TTC549 (cell line): ENCODE data around the gene PNPLA3.
"Not testable (repeated sequence)": the region's sequence is repeated elsewhere in the genome, so short reads cannot be mapped to it uniquely, and the experiment has no call there.

ENCODE experiments used
- FAIRE-seq: peaks from 2 replicates; lab custom pipeline; 2012; peaks lifted over from hg19 to GRCh38; lab: Jason Lieb, UNC

The PNPLA3 gene

GRCh38 chr22:43889860-43890253 lies 33.7 kb upstream of the PNPLA3 start:
- no peak for FAIRE-seq

DNA sequence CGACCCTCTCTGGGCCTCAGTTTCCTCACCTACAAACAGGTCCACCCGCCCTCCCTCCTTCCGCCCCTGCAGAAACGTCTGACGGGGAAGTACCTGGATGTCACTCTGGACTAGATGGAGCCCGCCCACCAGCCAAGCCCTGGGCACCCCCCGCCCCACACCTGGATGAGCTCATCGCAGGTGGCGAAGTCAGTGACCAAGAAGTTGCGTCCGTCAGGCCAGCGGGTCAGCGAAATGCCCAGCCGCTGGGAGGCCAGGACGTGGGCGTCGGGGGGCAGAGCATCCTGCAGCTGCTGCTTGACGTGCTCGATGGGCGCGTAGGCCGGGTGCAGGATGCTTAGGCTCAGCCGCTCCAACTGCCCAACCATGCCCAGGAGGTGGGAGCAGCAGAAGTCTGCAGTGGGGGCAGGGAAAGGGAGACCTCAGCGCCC lies 32.7 kb upstream of the PNPLA3 start:
- no peak for FAIRE-seq

DNA sequence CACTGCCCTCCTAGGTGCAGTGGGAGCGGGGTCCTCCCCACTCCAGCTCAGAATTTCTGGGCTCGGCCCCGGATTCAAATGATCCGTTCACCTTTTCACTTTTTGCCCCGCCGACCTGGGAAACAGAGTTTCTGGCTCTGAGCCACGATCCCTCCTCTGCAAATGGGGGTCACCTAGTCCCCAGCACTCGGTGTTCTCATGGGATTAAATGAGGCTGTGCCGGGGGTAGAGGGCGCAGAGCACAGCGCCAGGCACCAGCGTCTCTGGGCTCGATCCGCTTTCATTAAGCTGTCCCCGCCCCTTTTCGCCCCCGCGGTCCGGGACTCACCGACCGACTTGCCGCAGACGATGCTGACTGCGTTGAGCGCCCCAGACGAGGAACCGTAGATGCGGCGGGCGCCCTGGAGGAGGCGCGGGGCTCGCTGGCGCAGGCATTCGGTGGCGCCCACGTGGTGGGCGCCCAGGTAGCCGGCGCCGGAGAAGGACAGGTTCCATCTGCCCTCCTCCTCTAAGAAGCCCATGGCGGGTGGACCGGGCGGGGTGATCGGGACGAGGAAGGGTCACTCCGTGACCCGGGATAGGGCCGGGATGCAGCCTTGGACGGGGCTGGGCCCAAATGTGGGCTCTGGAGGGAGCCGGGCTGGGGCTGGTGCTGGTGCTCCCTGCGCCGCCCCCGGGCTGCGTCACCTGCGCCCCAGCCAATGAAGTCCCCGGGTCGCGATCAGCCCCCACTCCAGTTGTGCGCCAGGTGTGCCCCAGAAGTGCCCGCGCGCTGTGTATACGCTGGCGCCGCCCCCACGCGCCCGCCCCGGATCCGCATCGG lies 32.0 kb upstream of the PNPLA3 start, which contains the start of gene PNPLA5:
Gene PNPLA5, minus strand, starts transcription at position 654 of the 823 bp plus-strand sequence. Its CDS starts 133 bp downstream, at position 521.
- FAIRE-seq = no peak

DNA sequence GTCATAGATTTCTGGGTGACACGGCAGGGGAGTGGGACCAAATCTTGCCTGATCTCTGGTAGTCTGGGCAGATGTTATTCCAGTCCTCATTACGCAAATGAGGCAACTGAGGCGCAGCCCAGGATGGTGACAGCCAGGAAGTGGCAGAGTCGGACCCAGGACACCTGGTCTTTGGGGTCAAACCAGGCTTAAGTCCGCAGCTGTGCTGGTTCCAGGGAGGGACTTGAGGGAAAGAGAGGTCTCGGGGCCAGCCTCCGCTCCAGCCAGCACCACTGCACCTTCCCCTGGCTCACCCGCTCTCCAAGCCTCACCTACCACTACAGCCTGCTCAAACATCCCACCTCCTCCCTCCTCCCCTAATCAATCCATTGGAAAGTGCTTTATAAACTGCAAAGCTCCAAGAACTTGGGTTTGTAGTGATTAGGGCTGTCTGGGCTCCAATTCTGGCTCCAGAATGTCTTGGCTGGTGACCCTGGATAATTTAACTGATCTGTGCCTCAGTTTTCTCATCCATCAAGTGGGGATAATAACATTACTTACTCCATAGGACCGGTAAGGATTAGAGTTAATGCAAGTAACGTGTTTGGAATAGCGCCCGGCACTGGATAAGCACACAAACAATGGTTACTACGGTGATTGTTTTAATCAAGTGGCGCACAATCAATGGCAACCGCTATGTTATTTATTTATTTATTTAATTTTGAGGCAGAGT lies 31.3 kb upstream of the PNPLA3 start:
- no peak for FAIRE-seq

GRCh38 chr22:43893266-43893665 lies 30.3 kb upstream of the PNPLA3 start:
- FAIRE-seq = no peak

DNA sequence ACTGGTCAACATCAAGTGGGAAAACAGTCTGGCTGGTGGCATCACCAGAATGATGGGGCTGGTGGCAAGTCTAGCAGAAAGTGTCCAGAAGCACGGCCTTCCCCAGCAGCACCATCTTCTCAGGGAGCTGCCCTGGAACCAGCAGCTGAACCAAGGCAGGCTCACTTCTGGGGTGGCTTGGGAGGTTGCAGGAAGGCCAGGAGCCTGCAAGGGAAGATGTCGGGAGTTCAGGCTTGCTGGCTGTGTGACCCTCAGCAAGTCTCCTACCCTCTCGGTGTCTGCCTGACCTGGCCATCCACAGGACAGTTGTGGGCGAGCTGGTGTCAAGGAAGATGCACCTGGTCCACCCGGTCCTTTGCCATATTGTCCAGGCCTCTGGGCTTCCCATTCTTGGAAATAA lies 29.5 kb upstream of the PNPLA3 start:
- no peak for FAIRE-seq

- no peak for FAIRE-seq
These were observed 27.5 kb upstream of the PNPLA3 start for GRCh38 chr22:43895986-43896645.

DNA sequence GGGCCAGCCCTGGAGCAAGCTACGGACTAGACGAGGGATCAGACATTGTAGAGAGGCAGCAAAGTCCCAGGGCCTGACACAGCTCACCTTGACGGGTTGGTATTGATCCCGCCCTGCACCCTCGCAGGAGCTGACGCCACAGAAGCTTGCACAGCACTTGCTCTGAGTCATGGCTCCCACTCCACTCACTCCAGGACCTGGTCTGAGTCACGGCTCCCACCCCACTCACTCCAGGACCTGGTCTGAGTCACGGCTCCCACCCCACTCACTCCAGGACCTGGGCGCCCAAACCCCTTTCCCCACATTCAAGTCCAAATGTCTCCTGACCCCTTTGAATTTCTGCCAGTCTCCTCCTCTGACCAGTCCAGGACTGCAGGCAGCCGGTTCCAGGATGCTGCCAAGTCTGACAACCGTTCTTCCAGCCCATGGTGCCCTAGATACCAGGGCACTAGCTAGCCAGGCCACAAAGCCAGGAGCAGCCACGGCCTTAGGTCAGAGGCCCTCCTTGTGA lies 25.8 kb upstream of the PNPLA3 start:
- FAIRE-seq = no peak

DNA sequence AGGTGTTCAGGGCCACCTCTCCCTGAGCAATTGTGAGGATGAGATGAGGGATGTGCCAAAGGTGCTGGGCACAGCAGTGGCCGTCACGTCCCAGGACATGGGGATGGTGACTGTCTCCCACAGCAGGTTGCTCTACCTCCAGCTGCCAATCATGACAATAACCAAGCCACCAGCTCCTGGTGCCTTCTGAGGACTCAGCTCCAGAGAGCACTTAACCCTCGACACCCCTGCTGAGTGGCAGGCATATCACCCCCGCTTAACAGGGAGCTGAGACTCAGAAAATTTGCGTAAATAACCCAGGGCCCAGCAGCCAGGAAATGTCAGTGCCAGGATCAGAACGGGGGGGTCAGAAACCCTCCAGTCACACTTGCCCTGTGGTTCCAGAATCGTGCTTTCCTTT lies 23.4 kb upstream of the PNPLA3 start:
- FAIRE-seq = no peak

- no peak for FAIRE-seq
These were observed 21.5 kb upstream of the PNPLA3 start for GRCh38 chr22:43901976-43902643.

DNA sequence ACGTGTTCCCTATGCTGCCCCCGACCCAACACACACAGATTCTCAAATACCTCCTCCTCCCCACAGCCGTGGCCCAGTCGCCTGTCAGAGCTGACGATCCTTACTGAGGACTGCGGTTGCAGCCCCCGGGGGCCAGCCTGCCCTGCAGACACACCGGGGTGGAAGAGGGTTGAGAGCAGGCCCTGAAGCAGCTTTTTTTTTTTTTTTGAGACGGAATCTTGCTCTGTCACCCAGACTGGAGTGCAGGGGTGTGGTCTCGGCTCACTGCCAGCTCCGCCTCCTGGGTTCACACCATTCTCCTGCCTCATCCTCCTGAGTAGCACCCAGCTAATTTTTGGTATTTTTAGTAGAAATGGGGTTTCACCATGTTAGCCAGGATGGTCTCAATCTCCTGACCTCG lies 20.6 kb upstream of the PNPLA3 start:
- FAIRE-seq = not testable (repeated sequence)

DNA sequence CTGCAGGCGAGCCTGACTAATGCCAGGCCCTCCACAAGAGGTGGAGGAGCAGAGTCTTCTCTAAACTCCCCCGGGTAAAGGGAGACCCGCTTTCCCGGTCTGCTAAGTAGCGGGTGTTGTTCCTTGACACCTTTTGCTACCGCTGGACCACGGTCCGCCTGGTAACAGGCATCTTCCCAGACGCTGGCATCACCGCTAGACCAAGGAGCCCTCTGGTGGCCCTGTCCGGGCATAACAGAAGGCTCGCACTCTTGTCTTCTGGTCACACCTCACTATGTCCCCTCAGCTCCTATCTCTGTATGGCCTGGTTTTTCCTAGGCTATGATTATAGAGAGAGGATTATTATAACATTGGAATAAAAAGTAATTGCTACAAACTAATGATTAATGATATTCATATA lies 19.2 kb upstream of the PNPLA3 start:
- FAIRE-seq = not testable (repeated sequence)

- no peak for FAIRE-seq
These were observed 17.9 kb upstream of the PNPLA3 start for GRCh38 chr22:43905681-43906080.

DNA sequence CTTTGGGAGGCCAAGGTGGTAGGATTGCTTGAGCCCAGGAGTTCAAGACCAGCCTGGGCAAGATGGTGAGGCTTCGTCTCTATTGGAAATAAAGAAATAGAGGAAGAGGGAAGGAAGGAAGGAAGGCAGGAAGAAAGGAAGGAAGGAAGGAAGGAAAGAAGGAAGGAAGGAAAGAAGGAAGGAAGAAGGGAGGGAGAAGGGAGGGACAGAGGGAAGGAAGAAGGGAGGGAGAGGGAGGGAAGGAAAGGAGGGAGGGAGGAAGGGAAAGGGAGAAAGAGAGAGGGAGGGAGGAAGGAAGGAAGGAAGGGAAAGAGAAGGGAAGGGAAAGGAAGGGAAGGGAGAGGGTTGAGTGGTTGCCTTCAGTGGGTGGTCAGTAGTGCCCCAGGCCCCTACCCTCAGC lies 13.9 kb upstream of the PNPLA3 start:
- no peak for FAIRE-seq

DNA sequence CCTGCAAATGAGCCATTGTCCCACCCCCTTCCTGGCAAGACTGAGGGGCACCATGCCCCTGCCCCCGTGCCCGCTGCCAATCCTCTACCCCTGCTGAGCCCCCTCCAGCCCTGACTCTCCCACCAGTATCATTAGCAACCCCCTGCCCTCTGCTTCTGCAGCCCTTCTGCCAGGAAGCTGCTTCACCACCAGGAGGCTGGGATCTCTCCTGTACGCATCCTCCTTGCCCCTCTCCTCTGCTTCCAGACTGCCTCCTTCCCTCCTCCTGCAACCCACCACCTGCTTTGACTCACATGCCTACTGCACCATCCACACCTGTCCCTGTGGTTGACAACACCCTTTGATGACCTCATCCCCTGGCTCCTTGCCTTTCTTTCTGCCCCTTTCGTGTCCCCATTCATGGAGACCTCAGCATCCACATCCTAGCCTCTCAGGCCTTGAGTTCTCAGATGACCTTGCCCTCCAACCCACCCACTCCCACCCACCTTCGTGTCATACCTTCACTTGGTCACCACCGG lies 13.4 kb upstream of the PNPLA3 start:
- FAIRE-seq = no peak

- no peak for FAIRE-seq
These were observed 12.3 kb upstream of the PNPLA3 start for GRCh38 chr22:43911351-43911750.

DNA sequence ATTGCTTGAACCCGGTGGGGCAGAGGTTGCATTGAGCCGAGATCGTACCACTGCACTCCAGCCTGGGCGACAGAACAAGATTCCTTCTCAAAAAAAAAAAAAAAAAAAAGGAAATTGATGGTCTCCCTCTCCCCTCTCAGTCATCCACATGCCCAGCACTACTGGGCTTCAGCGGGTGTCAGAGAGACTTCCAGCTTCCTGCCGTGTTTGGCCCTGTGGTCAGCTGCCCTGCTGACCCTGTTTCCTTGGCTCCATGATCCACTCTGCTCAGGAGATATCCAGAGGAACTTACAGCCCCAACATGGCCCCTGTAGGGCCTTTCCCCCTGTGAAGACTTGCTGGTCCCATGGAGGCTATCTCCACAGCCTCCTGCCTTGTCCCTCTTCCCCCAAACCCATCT lies 6.1 kb upstream of the PNPLA3 start:
- no peak for FAIRE-seq

- FAIRE-seq = no peak
These were observed 4.3 kb upstream of the PNPLA3 start for GRCh38 chr22:43919106-43919973.

DNA sequence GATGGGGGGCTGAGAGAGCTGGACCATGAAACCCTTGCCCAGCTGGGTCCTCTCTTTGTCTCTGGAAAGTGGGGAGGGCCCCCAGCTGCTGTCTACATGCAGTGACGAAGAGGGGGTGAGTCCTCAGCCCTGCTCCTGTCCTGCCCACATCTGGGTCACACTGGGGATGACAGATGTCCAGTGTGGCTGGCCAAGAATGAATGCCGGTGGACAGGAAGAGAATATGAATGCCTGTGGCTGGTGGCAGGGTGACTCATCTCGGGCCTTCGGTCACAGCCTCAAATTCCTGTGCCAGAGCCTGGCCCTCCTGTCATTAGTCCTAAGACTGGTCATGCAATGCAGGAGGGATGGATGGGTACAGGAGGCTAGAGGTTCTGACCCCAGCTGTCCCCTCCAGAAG lies 2.2 kb upstream of the PNPLA3 start:
- FAIRE-seq = no peak

DNA sequence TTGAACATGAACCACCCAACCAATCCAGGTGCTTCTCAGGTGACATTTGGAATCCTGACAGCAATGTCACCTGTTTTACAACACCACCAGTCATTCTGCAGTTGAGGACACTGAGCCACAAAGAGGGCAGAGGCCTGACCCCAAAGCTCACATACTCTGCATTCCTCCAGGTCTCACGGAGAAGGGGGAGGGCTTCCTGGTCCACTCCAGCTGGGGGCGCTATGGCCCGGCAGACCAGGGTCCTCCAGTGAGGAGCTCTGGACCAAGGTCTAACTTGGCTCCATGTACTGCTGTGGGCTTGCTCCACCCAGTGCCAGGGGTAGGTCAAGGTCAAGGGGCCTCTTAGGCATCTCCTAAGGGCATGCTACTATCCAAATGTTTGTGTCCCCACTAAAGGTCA lies 1.5 kb upstream of the PNPLA3 start:
- FAIRE-seq = no peak

- FAIRE-seq = no peak
These were observed 414 bp upstream of the PNPLA3 start for GRCh38 chr22:43923191-43923590.
